H7 (cell line): ENCODE data around the gene DENND1A. TPM values are rescaled to one million over a fixed set of nuclear protein-coding genes. Genes with fewer than 3 reads are reported as not detected.
"Not testable (repeated sequence)": the region's sequence is repeated elsewhere in the genome, so short reads cannot be mapped to it uniquely, and the experiment has no call there.

Experiments
- DNase-seq: peaks from one replicate; pipeline ENCODE4 v3.0.0; 2012
- H3K27me3 ChIP-seq: 2 replicates; pipeline ENCODE4 v1.6.0; 2011; ENCODE audit warnings: mild to moderate bottlenecking, low read length; ENCODE audit not compliant: control insufficient read depth, insufficient read depth
- H3K36me3 ChIP-seq: replicated peaks from 2 replicates; pipeline ENCODE4 v1.5.1; 2011; ENCODE audit warnings: low read length; ENCODE audit not compliant: control insufficient read depth, insufficient read depth
- H3K4me3 ChIP-seq: 2 replicates; pipeline ENCODE4 v1.5.1; 2011; ENCODE audit warnings: low read depth, mild to moderate bottlenecking, control low read depth, low read length, moderate library complexity; ENCODE audit not compliant: insufficient read depth
- total RNA-seq: library from RNA; depleted of rRNA; stranded (reverse); fragments of >200 nt; shearing (Covaris generic); gene quantifications from 2 replicates; pipeline ENCODE4 v1.2.3, GENCODE V29; 2014; rRNA removed

The DENND1A gene
- total RNA-seq, 1 experiment from 2014 or later, result 10.9 TPM

DNA sequence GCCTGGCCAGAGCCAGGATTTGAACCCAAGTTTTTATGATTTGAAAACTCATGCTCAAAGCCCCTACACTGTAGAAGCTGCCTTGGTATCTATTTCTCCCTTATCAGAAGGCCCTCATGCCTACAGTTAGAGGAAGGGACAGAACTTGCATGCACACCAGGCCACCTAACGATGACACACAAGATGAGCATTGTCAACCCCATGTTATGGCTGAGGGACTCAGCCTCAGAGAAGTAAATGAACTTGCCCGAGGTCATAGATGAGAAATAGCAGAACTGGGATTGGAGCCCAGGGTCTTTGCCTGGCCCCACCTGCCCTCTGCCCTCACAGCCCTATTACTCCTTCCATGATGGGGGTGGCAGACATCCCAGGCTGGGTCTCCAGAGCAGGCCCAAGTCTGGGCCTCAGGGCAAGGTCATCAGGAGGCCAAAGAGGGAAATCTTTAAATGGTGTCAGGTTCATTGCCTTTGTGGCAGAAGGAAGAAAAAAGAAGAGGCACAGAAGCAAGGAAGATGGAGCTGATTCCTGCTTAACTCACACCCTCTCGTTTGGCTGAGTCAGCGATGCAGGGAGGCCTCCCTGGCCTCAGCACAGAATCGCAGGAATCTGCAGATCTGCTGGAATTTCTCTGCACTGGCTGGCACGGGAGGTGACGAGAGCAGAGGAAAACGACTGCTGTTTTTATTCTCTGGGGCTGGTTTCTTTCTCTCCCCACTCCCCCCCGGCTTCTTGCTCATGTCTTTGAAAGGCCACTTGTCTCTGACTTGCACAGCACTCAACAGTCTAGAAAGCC, 594.5 kb downstream of the DENND1A start:
- no peak overlapping the region for H3K4me3 ChIP-seq
- H3K27me3 ChIP-seq, result no peaks in the 10 kb centered on the region; the same call in 1 of the 2 replicates
- no peak for DNase-seq
- H3K36me3 ChIP-seq, result no peaks in the 10 kb centered on the region

DNA sequence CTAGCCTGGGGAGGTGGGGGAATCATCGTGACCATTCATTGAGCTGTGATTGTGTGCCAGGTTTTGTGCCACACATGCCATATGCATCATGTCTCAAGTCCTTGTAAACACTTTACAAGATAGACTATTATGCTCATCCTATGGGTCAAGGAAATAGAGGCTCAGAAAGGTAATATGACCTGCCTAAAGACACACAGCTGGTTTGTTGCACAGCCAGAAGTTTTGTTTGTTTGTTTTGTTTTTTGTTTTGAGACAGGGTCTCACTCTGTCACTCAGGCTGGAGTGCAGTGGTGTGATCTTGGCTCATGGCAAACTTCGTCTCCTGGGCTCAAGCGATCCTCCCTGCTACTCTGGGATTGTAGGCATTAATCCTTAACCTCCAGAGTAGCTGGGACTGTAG, 595.3 kb downstream of the DENND1A start:
- no peaks in the 10 kb centered on the region for H3K36me3 ChIP-seq
- no peak overlapping the region for H3K4me3 ChIP-seq
- no peak for DNase-seq
- H3K27me3 ChIP-seq, result no peaks in the 10 kb centered on the region; the same call in 1 of the 2 replicates

DNA sequence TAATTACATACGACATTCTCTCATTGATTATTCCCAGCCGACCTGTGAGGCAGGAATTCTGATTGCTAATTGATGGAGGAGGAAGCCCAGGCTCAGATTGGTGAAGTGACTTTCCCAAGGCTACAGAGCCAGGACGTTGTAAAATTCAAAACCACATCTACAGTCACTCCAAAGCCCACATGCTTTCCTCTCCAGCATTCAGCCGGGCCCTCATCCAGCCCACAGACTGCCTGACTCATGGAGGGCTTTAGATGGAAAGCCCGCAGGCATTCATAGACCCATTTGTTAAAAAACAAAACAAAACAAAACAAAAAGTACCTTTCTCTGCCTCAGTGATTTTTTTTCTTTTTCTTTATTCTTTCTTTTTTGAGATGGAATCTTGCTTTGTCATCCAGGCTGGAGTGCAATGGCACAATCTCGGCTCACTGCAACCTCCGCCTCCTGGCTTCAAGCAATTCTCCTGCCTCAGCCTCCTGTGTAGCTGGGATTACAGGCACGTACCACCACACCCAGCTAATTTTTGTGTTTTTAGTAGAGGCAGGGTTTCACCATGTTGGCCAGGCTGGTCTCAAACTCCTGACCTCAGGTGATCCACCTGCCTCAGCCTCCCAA, 596.8 kb downstream of the DENND1A start:
- DNase-seq, H3K27me3 ChIP-seq, H3K36me3 ChIP-seq, H3K4me3 ChIP-seq: not testable (repeated sequence)

DNA sequence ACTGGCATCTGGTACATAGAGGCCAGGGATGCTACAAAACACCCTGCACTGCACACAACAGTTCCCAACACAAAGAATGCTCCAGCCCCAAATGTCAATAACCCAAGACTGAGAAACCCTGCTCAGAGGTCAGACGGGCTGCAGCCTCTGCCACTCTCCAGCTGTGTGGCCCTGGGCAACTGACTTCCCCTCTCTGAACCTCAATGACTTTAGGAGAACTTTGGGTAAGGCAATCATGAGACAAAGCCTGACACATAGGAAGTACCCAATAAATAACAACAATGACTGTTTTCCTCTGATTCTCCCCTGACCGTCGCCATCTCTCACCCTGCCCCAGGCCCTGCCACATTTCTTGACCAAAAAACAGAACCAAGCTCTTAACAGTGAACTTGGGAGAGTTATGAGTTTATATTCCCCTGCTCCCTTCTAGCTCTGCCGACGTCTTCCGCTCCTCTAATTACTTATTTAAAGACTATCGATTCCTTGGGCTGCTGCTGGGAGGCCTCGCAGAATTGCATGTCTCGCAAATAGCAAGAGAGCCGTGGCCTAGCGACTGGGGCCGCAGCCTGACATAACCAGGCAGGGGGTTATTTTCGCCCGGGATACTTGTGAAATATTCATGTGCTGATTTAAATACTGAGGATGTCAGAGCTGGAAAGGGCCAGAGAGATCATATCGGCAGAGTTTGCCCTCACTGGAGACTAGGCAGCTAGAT, 598.4 kb downstream of the DENND1A start:
- H3K27me3 ChIP-seq, result no peaks in the 10 kb centered on the region
- H3K36me3 ChIP-seq, result no peaks in the 10 kb centered on the region
- no peak for DNase-seq
- H3K4me3 ChIP-seq, result no peak overlapping the region

Other genes with a start within 250 kb of the DENND1A start
- gene LHX2, start 81.6 kb upstream of the DENND1A start, total RNA-seq, result 0.33 and 0.87 TPM in 2 replicates